Natural killer cell (primary cell): ENCODE data around the gene GLT6D1. TPM values are rescaled to one million over a fixed set of nuclear protein-coding genes. Genes with fewer than 3 reads are reported as not detected.

Source experiments
- ATAC-seq, 3 donors: fragments of 150-1000 bp in 2 of 3; fragments of 200-7000 bp in 1 of 3; cut with Tn5 transposase; 1 replicate in 1 of 3; 2 replicates in 2 of 3; pipeline ENCODE4 v1.10.0; 2021; ENCODE audit warnings: mild to moderate bottlenecking in 2 of 3, moderate library complexity in 2 of 3
- DNase-seq, 2 donors: peaks; one replicate each; pipeline versions ENCODE4 v3.0.0 to v3.0.0-alpha.2; 2013 to 2021; ENCODE audit warnings: mixed read lengths in 1 of 2
- H3K27ac ChIP-seq: one replicate; pipeline ENCODE4 v1.5.1; 2013; ENCODE audit warnings: mild to moderate bottlenecking, low read length
- H3K27me3 ChIP-seq: one replicate; pipeline ENCODE4 v1.6.1; 2013; ENCODE audit warnings: low read length; ENCODE audit not compliant: control insufficient read depth, insufficient read depth
- H3K36me3 ChIP-seq: one replicate; pipeline ENCODE4 v1.6.1; 2013; ENCODE audit warnings: low read length; ENCODE audit not compliant: control insufficient read depth, insufficient read depth
- H3K4me1 ChIP-seq: one replicate; pipeline ENCODE4 v1.6.1; 2013; ENCODE audit warnings: low read length; ENCODE audit not compliant: control insufficient read depth, insufficient read depth
- H3K4me3 ChIP-seq: one replicate; pipeline ENCODE4 v1.5.1; 2013; ENCODE audit warnings: low read length
- H3K9me3 ChIP-seq: one replicate; pipeline ENCODE4 v1.6.1; 2013; ENCODE audit warnings: low read length; ENCODE audit not compliant: control insufficient read depth, insufficient read depth
- H3K27ac Mint-ChIP-seq, 2 donors: one replicate each; pipeline ENCODE4 v1.8.0; 2022; ENCODE audit warnings: mild to moderate bottlenecking in 2 of 2, mixed read lengths in 2 of 2, moderate library complexity in 1 of 2
- H3K27me3 Mint-ChIP-seq, 2 donors: one replicate each; pipeline ENCODE4 v1.8.0; 2022; ENCODE audit warnings: low read depth in 2 of 2, mixed read lengths in 2 of 2
- H3K36me3 Mint-ChIP-seq: one replicate; pipeline ENCODE4 v1.8.0; 2022; ENCODE audit warnings: mixed read lengths
- H3K4me1 Mint-ChIP-seq, 2 donors: one replicate each; pipeline ENCODE4 v1.8.0; 2022; ENCODE audit warnings: mixed read lengths in 2 of 2
- H3K4me3 Mint-ChIP-seq: one replicate; pipeline ENCODE4 v1.8.0; 2022; ENCODE audit warnings: mild to moderate bottlenecking, moderate library complexity, mixed read lengths
- H3K9me3 Mint-ChIP-seq, 2 donors: one replicate each; pipeline ENCODE4 v1.8.0; 2022; ENCODE audit warnings: mixed read lengths in 2 of 2
- WGBS: methylation state at CpG from one replicate; pipeline ENCODE4 v1.1.7; 2013; ENCODE audit warnings: missing lambda C conversion rate; ENCODE audit not compliant: insufficient coverage; 5-methylcytosine and 5-hydroxymethylcytosine counted together
- intact Hi-C: fragments of 100-400 bp; cut with micrococcal nuclease; formaldehyde crosslinking; loops from one replicate; pipeline ENCODE4 v1.14.2; 2022
- total RNA-seq, 4 donors: library from RNA; stranded (reverse); fragments of 120-200 nt in 1 of 4; gene quantifications; one replicate each; pipeline versions ENCODE4 v1.2.3 to v1.2.4, GENCODE V29; 2013 to 2022
- TF ChIP-seq, protein P1 (sequence below): fragments of 200-600 bp; IDR thresholded peaks from one replicate; pipeline ENCODE4 v1.8.0; 2022; ENCODE audit warnings: antibody characterized with exemption

The GLT6D1 gene
- total RNA-seq, 3 donors from 2014 or later (not counting 1 experiment from before 2014, with no cell fraction given): not detected

DNA sequence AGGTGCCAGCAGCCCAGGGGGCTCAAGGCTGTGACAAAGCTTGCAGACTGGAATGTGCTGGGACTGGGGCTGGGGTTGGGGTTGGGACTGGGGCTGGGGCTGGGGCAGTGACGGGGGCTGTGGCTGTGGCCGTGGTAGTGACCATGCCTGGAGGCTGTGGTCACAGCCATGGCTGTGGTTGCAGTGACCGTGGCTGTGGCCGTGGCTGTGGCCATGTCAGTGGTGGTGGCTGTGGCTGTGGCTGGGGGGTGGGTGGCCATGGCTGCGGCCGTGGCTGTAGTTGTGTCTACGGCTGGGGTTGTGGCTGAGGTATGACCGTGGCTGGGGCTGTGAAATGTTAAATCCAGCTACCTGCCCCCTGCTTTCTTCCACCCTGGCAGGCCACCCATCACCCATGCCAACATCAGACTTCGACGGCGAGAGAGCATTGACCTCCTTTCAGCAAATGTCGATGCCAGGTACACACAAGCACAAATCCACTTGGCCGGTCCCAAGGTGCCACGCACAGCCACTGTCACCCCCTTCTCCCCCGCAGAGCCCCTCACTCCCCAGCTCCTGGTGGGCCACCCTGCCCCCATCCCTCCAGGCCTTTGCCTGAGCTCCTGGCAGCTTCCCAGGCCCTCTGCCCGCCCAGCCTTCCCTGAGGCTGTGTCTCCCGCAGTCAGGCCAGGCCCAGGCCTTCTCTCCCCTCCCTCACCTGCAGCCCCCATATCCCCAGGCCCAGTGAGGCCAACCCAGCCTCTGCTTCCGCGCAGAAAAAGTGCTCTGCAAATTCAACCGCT lies 39.1 kb upstream of the GLT6D1 start:
- no peaks in the 10 kb centered on the region for H3K4me1 Mint-ChIP-seq
- Histone ChIP-seq H3K36me3 (no peaks in the 10 kb centered on the region), H3K27ac (no peak overlapping the region), H3K4me1 (no peaks in the 10 kb centered on the region), H3K27me3 (no peaks in the 10 kb centered on the region), H3K4me3 (no peak overlapping the region), H3K9me3 (no peaks in the 10 kb centered on the region)
- no peak overlapping the region for H3K4me3 Mint-ChIP-seq
- ATAC-seq (no peak), DNase-seq (no peak)
- H3K36me3 Mint-ChIP-seq: no peaks in the 10 kb centered on the region
- H3K27me3 Mint-ChIP-seq: no peaks in the 10 kb centered on the region
- TF ChIP-seq, protein P1, sequence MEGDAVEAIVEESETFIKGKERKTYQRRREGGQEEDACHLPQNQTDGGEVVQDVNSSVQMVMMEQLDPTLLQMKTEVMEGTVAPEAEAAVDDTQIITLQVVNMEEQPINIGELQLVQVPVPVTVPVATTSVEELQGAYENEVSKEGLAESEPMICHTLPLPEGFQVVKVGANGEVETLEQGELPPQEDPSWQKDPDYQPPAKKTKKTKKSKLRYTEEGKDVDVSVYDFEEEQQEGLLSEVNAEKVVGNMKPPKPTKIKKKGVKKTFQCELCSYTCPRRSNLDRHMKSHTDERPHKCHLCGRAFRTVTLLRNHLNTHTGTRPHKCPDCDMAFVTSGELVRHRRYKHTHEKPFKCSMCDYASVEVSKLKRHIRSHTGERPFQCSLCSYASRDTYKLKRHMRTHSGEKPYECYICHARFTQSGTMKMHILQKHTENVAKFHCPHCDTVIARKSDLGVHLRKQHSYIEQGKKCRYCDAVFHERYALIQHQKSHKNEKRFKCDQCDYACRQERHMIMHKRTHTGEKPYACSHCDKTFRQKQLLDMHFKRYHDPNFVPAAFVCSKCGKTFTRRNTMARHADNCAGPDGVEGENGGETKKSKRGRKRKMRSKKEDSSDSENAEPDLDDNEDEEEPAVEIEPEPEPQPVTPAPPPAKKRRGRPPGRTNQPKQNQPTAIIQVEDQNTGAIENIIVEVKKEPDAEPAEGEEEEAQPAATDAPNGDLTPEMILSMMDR: no peak
- no peaks in the 10 kb centered on the region for H3K9me3 Mint-ChIP-seq
- no peak overlapping the region for H3K27ac Mint-ChIP-seq
- 85% methylated on average over 20 of the region's 20 CpGs for WGBS
- intact Hi-C loops: no loop called here

DNA sequence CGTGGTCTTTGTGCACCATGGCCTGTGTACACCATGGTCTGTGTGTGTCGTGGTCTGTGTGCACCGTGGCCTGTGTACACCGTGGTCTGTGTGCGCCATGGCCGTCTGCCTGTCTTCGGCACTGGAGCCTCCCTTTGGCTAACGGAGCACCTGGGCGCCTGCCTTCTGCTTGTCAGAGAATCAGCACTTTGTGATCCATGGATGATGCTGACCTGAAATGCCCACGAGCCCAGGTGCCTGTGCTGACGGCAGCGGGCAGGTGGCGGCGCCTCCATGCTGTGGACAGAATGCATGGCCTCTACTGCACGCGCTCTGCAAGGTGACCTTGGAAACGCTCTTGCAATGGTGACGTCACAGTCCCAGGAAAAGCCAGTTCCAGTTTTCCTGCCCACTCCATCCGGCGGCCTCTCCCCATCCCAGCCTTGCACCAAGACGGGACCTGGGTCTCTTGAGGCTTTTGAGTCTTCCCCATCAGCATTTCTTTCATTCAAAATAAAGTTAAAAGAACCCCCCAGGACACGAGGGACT lies 38.4 kb upstream of the GLT6D1 start:
- H3K9me3 Mint-ChIP-seq: no peaks in the 10 kb centered on the region
- Histone ChIP-seq H3K36me3 (no peaks in the 10 kb centered on the region), H3K27me3 (no peaks in the 10 kb centered on the region), H3K4me1 (no peaks in the 10 kb centered on the region), H3K4me3 (no peak overlapping the region), H3K27ac (no peak overlapping the region), H3K9me3 (no peaks in the 10 kb centered on the region)
- no peaks in the 10 kb centered on the region for H3K4me1 Mint-ChIP-seq
- H3K27me3 Mint-ChIP-seq: no peaks in the 10 kb centered on the region
- ATAC-seq (no peak), DNase-seq (no peak)
- no peaks in the 10 kb centered on the region for H3K36me3 Mint-ChIP-seq
- no peak overlapping the region for H3K27ac Mint-ChIP-seq
- TF ChIP-seq, protein P1: no peak
- H3K4me3 Mint-ChIP-seq: no peak overlapping the region
- WGBS: 87% methylated on average over 22 of the region's 22 CpGs
- intact Hi-C loops: no loop called here

DNA sequence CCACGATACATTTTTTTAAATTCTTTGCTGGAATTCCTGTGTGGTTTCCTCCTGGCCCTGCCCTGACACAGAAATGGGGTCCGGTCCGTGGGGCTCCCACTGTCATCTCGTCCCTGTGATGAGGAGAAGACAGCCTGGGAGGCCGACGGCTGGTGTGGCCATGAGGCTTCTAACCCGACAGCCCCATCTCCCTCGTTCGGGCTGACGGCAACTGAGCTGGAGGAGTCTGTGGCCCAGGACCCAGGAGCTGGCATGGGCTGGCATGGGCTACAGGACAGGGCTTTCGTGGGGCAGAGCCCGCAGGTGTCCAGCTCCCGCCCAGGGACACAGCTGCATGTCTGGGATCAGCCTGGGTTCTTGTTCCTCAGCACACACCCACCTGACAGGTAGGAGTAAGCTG lies 37.6 kb upstream of the GLT6D1 start:
- ATAC-seq (no peak), DNase-seq (no peak)
- Mint-ChIP-seq H3K9me3 (no peaks in the 10 kb centered on the region), H3K36me3 (no peaks in the 10 kb centered on the region), H3K4me1 (no peaks in the 10 kb centered on the region), H3K27ac (no peak overlapping the region), H3K27me3 (peaks cover 0 to 3% of the 10 kb centered on the region in 2 donors), H3K4me3 (no peak overlapping the region)
- WGBS: 88% methylated on average over 13 of the region's 13 CpGs
- intact Hi-C loops: no loop called here
- Histone ChIP-seq H3K4me3 (no peak overlapping the region), H3K36me3 (no peaks in the 10 kb centered on the region), H3K9me3 (no peaks in the 10 kb centered on the region), H3K27ac (no peak overlapping the region), H3K4me1 (no peaks in the 10 kb centered on the region), H3K27me3 (no peaks in the 10 kb centered on the region)
- TF ChIP-seq, protein P1: no peak

DNA sequence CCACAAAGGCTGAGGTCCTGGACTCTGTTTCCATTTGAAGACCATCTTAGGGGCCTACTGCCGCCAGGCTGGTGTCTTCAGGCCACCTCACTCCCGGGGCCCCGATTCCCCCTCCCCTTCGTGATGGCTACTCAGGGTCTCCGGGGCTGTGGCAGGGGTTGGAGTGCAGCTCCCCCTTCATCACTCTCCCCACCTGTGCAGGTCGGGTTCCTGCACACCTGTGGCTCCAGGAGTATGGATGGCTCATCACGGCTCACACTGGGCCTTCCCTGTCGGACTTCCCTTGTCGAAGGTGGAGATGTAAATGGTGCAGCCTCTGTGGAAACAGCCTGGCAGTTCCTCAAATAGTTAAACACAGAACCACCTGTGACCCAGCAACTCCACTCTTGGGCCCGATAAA lies 35.6 kb upstream of the GLT6D1 start:
- 73% methylated on average over 10 of the region's 10 CpGs for WGBS

More for the DNA sequence above, 35.6 kb upstream of the GLT6D1 start:
- Mint-ChIP-seq H3K9me3 (no peaks in the 10 kb centered on the region), H3K4me1 (no peaks in the 10 kb centered on the region), H3K27me3 (peaks cover 0 to 3% of the 10 kb centered on the region in 2 donors), H3K36me3 (no peaks in the 10 kb centered on the region), H3K4me3 (no peak overlapping the region), H3K27ac (no peak overlapping the region)
- Histone ChIP-seq H3K9me3 (no peaks in the 10 kb centered on the region), H3K27ac (no peak overlapping the region), H3K36me3 (no peaks in the 10 kb centered on the region), H3K4me3 (no peak overlapping the region), H3K4me1 (no peaks in the 10 kb centered on the region), H3K27me3 (no peaks in the 10 kb centered on the region)
- TF ChIP-seq, protein P1: no peak
- DNase-seq: no peak
- intact Hi-C loops: no loop called here
- no peak for ATAC-seq
